NCI-H2171 (cell line): Measurements from ENCODE around the gene LYZL2.
"Not testable (repeated sequence)": the region's sequence is repeated elsewhere in the genome, so short reads cannot be mapped to it uniquely, and the experiment has no call there.

Experiments
- DNase-seq: peaks from one replicate; lab custom pipeline; 2025; lab: John Stamatoyannopoulos, UW

LYZL2 gene

GRCh38 chr10:30594077-30594476, 35.5 kb downstream of the LYZL2 start:
- DNase-seq = no peak

GRCh38 chr10:30592770-30593169, 36.8 kb downstream of the LYZL2 start:
- DNase-seq = not testable (repeated sequence)

- DNase-seq = no peak
Measured at GRCh38 chr10:30591249-30591670, 38.3 kb downstream of the LYZL2 start.

GRCh38 chr10:30589441-30589840, 40.1 kb downstream of the LYZL2 start:
- DNase-seq = no peak

GRCh38 chr10:30587522-30588031, 42.0 kb downstream of the LYZL2 start:
- no peak for DNase-seq

- no peak for DNase-seq
Measured at GRCh38 chr10:30586828-30587227, 42.7 kb downstream of the LYZL2 start.

GRCh38 chr10:30583778-30584415, 45.7 kb downstream of the LYZL2 start:
- DNase-seq = no peak

- DNase-seq = no peak
Measured at GRCh38 chr10:30581779-30582380, 47.7 kb downstream of the LYZL2 start.

- DNase-seq = no peak
Measured at GRCh38 chr10:30580676-30581075, 48.9 kb downstream of the LYZL2 start.

GRCh38 chr10:30580241-30580640, 49.3 kb downstream of the LYZL2 start:
- no peak for DNase-seq

GRCh38 chr10:30579574-30579973, 50.0 kb downstream of the LYZL2 start:
- DNase-seq = no peak

- DNase-seq = no peak
Measured at GRCh38 chr10:30577048-30577447, 52.5 kb downstream of the LYZL2 start.

GRCh38 chr10:30576641-30577040, 52.9 kb downstream of the LYZL2 start:
- DNase-seq = no peak

- no peak for DNase-seq
Measured at GRCh38 chr10:30574432-30574796, 55.1 kb downstream of the LYZL2 start.

- no peak for DNase-seq
Measured at GRCh38 chr10:30573721-30574431, 55.7 kb downstream of the LYZL2 start.

- DNase-seq = no peak
Measured at GRCh38 chr10:30565449-30565848, 64.1 kb downstream of the LYZL2 start.

- DNase-seq = no peak
Measured at GRCh38 chr10:30562787-30563186, 66.8 kb downstream of the LYZL2 start.
